NCI-H2107 treated with DMSO at 0.1 percent for 48 hours (cell line): Measurements from ENCODE around the gene EXOSC7.

ENCODE experiments used
- DNase-seq: peaks from one replicate; lab custom pipeline; 2025; ENCODE audit not compliant: unreplicated experiment; lab: John Stamatoyannopoulos, UW

Gene EXOSC7

DNA sequence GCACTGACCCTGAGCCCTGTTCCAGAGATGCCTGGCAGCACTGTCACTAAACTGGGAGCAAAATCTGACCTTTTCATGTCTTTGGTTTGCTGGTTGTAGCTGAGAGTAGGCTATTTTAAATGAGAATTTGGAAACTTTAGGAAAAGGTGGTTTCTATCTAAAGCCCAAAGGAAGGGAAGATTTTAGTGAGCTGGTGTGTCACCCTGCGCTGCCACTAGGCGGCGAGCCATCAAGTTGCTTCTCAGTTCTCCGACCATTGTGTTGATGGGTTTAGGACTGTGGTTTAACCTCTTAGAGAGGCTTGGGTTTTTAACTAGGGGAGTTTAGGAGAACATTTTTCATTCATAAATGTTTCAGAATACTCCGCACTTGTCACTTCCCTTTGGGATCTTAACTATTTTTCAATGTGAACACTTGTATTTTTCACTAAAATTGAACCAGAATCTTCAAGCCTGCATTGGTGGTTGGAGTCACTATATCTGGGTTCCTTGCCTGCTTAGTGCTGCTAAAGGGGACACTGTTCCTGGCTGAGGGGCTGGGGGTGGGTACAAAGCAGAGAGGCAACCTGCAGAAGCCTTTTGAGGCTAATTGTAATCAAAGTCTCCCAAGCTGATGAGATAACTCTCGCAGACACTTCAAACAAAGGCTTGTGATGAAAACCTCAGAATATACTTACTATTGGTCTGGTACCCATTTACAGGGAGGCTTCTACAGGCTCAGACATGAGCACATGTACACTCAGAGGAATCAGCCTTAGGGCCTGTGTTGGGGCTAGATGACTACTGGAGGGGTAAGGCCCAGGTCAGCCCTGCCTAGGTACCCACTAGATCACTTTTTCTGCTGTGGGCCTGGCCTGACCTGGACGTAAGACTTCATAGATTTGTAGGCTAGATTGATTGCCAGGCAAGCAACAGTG lies 16.8 kb downstream of the EXOSC7 start:
- DNase-seq, result no peak

DNA sequence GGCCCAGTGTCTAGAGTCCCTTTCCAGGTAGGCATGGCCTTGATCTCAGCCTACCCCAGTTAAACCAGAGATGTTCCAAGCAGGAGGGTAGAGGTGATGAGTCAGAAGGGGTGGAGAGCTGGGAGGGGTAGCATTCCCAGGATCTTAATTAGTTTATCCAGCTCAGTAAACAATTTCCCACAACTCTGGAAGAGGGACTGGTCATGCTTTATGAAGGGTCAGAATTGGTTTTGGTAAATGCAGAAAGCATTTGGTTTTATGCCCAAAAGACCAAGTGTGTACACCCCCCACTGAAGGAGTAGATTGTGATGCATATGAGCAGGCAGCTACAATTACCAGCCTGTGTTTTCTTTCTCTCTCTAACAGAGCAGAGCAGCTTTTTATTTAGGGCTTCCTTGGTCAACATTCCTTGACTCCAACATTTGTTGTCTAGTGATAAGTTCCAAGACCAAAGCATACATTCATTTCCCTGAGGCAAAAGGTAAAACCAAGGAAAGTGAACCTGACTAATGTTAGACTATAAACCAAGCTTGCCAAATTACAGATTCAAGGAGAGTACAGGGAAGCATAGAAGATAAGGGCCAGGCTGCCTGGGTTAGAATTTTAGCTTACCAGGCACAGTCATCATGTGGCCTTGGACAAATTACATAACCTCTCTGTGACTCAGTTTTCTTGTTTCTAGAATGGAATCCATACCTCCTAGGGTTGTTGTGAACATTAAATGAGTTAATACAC lies 17.6 kb downstream of the EXOSC7 start:
- no peak for DNase-seq

DNA sequence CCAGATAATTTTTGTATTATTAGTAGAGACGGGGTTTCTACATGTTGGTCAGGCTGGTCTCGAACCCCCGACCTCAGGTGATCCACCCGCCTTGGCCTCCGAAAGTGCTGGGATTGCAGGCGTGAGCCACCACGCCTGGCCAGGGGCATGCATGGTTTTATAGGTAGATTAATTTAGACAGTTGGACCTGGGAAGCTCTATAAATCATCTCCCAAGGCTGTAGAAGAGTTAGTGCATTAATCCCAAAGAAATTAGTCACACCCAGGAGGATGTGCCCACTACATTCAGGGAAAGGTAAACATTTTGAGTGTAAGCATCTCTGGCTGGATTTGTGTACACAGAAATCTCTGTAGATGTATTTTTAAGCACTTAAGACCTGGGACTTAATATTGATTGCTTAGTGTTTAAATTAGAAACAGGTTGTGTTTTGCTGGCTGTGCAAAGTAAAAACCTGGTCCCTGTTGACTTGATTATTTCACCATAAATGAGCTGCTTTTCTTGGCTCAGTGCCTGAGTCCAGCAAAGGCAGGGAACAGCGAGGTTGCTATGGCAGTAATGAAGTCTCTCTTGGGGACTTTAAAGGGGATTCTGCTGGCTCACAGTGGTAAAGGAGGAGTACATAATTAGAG lies 19.2 kb downstream of the EXOSC7 start:
- no peak for DNase-seq

DNA sequence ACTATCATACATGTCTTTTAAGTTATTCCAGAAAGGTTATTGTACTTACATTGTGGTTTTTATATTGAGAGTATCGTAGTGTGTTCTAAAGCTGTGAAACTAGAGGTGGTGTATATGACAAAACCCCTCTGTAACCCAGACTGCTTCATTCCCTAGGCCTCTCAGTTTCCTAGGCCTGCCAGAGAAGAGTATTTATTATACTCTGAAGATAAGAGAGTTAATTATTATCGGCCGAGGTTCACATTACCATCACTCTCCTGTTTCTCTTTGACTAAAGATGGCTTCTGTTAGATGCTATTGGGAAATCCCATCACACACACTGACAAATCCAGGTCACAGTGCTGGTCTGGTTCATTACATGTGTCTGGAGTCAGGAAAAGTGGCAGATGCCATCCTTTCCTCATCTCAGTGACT lies 20.5 kb downstream of the EXOSC7 start:
- DNase-seq, result no peak

DNA sequence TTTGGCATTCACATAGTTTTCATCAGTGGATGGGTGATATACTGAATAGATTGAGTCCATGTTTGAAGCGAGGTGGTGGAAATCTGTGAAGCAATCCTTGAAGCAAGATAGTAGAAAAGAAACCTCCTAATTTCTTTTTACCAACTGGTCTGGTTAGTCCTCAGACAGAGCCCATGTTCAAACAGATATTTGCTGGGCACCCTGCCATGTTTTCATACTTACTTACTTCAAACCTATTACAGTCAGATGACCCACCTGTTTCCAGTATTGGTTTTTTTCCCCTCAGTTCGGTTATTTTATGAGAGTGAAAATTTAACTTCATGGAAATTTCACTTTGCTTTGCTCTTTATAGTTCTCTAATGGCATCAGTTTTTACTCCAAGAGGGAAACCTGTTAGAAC lies 23.7 kb downstream of the EXOSC7 start:
- no peak for DNase-seq

DNA sequence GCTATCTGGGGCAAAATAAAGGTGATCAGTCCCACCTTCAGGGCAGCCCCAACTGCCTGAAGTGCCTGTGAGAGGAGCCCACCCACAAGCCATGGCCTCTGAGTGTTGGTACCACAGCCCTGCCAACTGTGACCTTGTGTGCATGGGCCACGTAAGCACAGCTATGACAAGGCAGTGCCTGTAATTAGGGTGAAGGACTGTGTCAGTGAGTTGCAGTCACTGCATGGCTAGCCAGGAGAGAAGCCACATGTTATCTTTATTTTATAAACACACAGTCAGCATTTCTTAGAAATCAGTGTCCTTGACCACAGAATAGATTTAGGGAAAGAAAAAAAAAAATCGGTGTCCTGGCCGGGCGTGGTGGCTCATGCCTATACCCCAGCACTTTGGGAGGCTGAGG lies 24.8 kb downstream of the EXOSC7 start:
- no peak for DNase-seq

DNA sequence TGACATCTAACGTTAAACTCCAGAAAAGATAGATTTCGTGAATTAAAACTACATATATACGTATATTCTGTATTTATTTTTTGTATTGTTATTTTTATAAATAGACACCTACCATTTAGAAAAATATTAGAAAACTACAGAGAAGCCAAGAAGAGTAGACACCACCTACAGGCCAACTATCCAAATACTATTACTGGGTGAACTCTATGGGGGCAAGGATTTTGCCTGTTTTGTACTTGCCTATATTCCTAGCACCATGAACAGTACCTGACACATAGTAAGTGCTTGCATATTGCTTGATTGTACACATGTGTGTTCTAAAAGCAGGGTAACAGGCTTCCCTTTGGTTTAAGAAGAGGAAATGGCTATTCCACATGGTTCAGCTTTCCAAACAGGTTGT lies 25.7 kb downstream of the EXOSC7 start:
- no peak for DNase-seq

DNA sequence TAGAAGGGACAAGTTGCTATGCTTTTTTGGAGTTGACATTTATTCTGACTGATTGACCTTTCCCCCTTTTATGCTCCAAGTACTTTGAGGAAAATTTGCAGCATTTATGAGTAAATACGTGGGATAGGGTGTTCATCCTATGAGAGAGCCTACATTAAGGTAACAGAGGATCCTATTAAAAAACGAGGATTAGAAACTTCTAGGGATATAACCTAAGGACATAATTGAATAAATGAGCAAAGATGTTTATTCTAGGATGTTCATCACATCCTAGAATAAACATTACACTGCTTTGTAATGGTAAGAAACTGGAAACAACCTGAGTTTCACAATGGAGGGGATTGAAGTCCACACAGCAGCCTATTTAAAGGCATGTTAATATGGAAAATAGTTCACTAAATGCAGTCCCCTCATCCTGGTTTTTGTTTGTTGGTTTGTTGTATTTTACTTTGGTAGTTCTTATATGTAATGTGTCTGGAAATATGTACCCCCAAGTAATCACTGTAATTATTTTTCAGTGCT lies 26.2 kb downstream of the EXOSC7 start:
- DNase-seq, result no peak

DNA sequence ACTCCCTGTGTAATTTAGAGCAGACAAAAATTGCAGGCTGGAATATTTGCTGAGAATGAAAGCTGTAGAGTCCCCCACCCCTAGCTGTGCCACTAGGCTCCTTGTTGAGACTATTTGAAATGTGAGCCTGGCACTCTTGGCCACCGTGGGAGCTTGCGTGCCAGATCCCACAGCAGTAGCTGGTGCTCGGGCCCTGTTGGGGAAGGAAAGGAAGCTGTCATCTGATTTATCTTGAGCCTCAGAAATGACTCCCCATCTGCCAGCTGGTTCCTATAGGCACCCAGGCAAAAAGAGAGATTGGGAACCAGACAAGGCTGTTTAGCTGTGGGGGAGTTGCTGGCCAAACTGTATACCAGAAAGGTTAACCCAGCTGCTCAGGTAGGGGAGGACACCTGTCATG lies 26.7 kb downstream of the EXOSC7 start:
- DNase-seq, result no peak

DNA sequence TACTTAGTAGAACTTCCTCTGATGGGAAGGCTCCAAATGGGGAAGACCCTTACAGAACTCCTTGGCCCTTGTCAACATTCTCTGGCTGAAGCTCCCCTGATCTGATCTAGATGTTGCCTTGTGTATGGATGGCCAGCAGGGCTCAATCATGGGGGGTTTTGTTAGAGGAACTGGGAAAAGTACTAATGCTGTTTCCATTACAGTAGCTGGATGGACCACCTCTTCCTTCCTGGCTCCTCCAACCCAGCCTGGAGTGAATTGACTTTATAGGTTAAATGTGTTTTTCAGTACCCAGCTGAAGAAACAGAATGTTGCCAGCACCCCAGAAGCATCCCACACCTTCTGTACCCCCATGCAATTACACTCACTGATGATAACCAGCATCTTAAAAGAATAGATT lies 27.4 kb downstream of the EXOSC7 start:
- DNase-seq, result no peak

DNA sequence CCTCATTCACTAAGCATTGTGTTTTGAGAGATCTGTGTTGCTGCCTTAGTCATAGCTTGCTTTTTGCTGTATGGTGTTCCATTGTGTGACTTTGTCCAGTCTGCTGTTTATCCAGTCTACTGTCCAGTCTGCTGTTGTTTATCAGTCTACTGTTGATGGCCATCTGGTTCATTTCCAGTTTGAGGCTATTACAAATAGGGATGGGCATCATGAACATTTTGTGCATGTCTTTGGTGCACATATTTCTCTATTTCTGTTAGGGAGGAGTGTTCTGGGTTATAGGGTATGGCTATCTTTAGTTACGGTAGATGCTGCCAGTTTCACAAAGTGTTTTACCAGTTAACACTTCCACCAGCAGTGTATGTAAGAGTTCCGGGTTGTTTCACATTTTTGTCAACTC lies 27.8 kb downstream of the EXOSC7 start:
- DNase-seq, result no peak

DNA sequence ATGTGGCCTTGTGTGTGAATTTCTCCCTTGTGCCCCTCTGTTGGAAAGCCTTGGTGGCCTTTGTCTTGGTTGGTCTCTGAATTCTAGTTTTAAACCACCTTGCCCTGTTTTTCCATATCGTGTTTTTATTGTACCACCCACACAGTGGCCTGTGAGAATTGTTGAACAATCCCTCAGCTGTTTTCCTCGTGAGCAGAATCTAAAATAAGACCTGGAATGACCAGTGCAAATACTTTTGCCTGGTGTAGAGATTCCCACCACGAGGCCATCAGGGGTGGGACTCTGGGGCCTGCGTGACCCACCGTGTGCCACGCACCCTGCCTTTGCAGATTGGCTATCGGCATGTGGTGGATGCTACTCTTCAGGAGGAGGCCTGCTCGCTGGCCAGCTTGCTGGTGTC lies 31.0 kb downstream of the EXOSC7 start:
- no peak for DNase-seq

DNA sequence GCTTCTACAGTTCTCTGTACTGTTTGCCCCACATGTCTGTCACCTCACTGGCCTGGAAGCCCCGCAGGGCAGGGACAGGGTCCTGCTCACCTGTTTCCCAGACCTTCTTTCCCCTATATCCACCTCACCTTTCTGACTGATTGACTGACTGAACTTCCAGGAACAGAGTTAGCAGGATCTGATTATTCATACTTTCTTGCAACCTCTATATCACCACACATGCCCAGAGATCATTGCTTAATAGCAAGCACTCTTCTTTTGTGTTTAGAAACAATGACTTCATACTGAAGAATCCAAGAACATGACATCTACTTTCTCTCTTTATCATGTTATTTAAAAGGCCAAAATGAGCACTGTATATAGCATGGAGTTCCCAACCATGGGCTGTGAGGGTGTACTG lies 32.1 kb downstream of the EXOSC7 start:
- DNase-seq, result no peak

DNA sequence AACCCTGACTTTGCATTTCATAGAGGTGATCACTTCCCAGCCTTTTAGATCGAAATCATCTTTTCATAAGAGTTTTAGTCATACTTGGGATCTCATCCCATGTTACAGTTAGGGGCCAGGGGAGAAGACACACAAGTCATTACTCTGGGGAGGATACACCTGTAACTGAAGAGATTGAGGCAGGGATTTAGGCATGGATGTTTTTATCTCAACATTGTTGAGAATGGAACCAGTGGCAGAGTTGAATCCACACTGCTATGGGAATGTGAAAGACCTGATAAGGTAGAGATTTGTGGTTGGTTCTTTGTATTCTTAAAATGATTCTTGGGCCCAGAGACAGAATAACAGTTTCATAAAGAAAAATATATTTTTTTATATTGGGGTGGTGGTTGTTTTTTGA lies 33.8 kb downstream of the EXOSC7 start:
- no peak for DNase-seq

DNA sequence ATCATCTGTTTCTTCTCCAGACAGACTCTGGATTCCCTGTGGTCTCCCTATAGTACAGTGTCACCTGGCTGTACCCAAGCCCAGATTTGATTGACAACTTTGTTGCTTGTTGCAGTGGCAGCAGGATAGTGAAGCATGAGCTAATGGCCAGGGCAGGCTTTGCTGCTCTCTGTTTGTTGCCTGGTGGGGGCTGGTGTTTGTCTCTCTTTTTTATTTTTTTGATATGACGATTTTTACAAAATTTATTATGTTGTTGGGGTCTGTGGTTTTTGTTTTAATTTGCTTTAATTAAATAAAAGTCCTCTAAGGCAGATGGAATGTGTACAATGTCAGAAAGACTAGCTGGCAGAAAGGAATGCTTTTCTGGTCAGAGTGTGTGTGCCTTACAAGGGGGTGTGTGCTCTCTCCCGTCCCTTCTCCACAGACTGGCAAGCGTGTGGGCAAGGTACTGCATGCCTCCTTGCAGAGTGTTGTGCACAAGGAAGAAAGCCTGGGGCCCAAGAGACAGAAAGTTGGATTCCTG lies 34.8 kb downstream of the EXOSC7 start:
- no peak for DNase-seq

DNA sequence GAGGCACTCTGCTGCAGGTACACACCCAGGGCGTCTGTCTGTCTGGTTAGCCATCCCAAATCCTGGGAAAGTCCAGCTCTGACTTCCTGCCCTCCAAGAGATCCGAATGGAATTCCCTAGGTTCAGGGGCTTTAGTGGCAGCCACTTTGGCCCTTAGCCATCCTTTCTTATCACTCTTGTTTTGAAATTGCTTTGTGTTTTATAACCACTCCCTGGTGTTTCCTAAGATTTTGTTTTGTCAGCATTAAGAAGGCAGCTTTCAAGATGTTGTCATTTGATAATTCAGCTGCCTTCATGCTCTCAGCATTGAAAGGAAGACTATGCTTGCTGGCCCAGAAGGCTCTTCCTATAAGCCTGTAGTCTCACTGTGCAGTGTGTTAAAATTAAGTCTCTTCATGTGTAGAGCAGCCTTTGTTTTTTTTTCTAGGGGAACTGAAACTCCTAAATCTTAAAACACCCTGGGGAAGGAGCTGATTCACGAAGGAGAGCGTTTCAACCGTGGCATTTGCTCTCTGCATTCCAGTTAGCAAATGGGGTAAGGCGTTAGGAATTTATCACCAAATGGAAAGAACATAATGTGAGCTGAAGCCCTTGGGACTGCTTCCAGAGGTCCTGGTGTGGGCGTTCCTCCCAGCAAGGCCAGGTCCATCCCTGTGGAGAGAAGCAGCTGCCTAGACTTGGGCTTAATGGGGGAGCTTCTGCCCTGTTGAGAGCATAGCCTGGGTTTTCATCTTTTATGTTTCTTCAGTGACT lies 35.9 kb downstream of the EXOSC7 start:
- no peak for DNase-seq

DNA sequence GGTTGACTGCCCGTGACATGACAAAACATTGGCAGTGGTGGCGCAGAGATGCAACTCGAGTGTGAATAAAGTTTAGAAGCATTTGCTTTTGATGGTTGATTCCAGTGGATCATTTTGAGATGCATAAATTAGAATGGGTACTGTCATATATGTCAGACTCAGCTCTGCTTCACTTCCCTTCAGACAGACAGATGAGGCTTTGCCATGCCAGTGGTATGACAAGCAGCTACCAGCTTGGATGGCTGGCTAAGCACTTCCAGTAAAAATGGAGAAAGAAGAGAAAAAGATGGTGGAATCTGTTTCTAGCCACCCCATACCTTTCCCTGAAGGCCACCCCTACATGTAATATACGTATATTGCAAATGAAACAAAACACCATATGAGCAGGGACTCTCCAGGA lies 36.5 kb downstream of the EXOSC7 start:
- no peak for DNase-seq

DNA sequence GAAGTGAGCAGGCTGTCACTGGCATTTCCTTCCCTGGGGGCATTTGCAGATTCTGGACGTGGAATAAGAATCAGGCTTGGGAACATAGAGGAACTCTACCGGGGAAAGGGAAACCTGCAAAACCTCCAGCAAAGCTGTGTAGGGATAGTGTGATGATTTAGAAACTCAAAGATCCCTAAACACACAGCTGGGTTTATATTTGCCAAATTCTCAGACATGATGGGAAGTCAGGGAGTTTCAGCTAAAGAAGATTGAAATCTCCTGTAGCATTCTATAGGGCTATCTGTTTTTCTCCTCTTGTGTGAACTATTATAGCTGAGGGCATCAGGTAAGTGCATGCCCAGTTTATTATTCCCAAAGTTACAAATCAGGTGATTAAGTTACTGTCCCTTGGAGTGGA lies 40.9 kb downstream of the EXOSC7 start:
- DNase-seq, result no peak

DNA sequence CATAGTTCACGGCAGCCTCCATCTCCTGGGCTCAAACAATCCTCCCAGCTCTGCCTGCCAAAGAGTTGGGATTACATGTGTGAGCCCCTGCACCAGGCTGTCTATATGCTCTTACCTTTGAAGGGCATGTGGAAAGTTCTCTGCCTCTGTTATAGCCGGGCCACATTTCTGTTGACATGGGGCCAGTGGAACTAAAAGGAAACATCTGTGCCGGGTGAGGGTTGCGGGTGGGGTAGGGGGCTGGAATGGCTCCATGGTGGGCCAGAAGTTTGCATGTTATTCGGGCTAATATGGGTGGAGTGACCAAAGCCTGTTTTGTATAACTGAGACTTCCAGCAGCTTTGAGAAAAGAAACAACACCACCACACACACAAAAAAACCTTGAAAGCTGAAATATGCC lies 41.8 kb downstream of the EXOSC7 start:
- DNase-seq, result no peak

DNA sequence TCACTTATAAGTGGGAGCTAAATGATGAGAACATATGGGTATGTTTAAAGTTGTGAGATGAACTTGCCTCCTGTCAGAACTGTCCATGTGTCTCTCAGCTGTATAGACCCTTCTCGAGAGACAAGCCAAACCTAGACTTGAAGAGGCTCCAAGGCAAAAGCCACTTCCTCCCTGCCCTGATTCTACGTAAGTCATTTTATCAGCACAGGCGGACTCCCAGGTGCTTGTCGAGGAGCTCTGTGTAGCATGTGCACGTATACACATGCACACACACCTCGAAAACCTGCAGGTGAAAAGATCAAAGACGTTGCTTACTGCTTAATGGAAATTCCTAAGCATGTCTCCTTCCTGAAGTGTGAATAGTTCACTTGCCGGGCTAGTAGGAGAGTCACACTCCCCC lies 44.5 kb downstream of the EXOSC7 start:
- DNase-seq, result no peak
